Measurements from ENCODE around the gene SNRPA. TPM values are rescaled to one million over a fixed set of nuclear protein-coding genes. Genes with fewer than 3 reads are reported as not detected.

SNRPA gene
- total and polyA plus RNA-seq, 2 of the 13 experiments (the other 11 are each of a cell fraction or from before 2014, with no cell fraction given) = 59.6 to 162 TPM

DNA sequence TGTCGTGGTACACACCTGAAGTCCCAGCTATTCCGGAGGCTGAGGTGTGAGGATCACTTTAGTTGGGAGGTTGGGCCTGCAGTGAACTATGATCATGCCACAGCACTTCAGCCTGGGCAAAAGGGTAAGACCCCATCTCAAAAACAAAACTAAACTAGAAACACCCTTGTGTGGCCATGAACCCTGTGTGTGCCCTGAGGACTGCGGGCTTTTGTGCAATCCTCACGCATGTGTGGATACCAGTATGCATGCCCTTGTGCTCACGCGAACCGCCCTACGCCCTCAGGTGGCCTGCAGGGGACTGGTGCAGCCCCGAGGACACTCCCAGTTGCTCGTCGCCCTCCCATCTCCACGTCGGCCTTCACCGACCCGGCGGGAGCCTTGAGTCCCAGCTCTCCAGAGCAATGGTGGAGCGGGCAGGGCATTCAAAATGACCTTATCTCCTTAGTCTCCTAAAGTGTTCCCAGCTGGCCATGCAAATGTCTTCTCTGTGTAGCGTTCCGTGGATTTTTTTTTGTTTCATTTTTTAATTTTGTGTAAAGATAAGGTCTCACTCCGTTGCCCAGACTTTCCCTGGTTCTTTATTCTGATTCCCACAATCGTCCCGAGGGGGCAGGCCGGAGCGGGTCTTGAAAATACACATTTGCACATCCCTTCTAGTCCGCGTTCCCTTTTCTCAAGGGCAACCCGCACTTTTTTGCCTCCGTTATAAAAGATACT lies 47.1 kb downstream of the SNRPA start (continued):
- peak; percentile 70; the same call in 1 of the 2 replicates for TF ChIP-seq HNRNPL (IDR thresholded peaks at IDR 0.05; ENCODE audit: low read depth, low read length)
- TF ChIP-seq, protein P1, sequence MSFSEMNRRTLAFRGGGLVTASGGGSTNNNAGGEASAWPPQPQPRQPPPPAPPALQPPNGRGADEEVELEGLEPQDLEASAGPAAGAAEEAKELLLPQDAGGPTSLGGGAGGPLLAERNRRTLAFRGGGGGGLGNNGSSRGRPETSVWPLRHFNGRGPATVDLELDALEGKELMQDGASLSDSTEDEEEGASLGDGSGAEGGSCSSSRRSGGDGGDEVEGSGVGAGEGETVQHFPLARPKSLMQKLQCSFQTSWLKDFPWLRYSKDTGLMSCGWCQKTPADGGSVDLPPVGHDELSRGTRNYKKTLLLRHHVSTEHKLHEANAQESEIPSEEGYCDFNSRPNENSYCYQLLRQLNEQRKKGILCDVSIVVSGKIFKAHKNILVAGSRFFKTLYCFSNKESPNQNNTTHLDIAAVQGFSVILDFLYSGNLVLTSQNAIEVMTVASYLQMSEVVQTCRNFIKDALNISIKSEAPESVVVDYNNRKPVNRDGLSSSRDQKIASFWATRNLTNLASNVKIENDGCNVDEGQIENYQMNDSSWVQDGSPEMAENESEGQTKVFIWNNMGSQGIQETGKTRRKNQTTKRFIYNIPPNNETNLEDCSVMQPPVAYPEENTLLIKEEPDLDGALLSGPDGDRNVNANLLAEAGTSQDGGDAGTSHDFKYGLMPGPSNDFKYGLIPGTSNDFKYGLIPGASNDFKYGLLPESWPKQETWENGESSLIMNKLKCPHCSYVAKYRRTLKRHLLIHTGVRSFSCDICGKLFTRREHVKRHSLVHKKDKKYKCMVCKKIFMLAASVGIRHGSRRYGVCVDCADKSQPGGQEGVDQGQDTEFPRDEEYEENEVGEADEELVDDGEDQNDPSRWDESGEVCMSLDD (CRISPR knock-in tag; IDR thresholded peaks at IDR 0.05; ENCODE audit: borderline replicate concordance) = no peak
- TF ChIP-seq HIVEP1 (CRISPR knock-in tag; IDR thresholded peaks at IDR 0.05) = peak; percentile 82
- TF ChIP-seq CREB1 (IDR thresholded peaks at IDR 0.05) = 0 out of 2 replicates have a peak, but pooled peaks have one; percentile 11
- TF ChIP-seq CREB1 (CRISPR knock-in tag; IDR thresholded peaks at IDR 0.05) = peak; percentile 34; the same call in 1 of the 2 replicates
- no peak for TF ChIP-seq ZNF451 (CRISPR knock-in tag; IDR thresholded peaks at IDR 0.05)
- TF ChIP-seq, protein P2, sequence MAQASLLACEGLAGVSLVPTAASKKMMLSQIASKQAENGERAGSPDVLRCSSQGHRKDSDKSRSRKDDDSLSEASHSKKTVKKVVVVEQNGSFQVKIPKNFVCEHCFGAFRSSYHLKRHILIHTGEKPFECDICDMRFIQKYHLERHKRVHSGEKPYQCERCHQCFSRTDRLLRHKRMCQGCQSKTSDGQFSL (CRISPR knock-in tag; IDR thresholded peaks at IDR 0.05) = no peak
- TF ChIP-seq ZNF280D (CRISPR knock-in tag; IDR thresholded peaks at IDR 0.05) = peak; percentile 87
- peak; percentile 19; the same call in 1 of the 2 replicates for TF ChIP-seq TGIF2 (CRISPR knock-in tag; IDR thresholded peaks at IDR 0.05)
- no peak for TF ChIP-seq AGO1 (IDR thresholded peaks at IDR 0.05; ENCODE audit: low read depth, low read length, poor library complexity, severe bottlenecking)
- TF ChIP-seq ZNF652 (CRISPR knock-in tag; IDR thresholded peaks at IDR 0.05; ENCODE audit: borderline replicate concordance, low read depth) = no peak; the same call in 1 of the 2 replicates
- TF ChIP-seq NFATC3 (CRISPR knock-in tag; IDR thresholded peaks at IDR 0.05) = no peak
- TF ChIP-seq ZNF713 (CRISPR knock-in tag; IDR thresholded peaks at IDR 0.05) = no peak
- TF ChIP-seq TOPORS (CRISPR knock-in tag; IDR thresholded peaks at IDR 0.05) = no peak
- no peak; the same call in 1 of the 2 replicates for TF ChIP-seq KDM2A (CRISPR knock-in tag; IDR thresholded peaks at IDR 0.05; ENCODE audit: borderline replicate concordance, low read depth)
- TF ChIP-seq, protein P3, sequence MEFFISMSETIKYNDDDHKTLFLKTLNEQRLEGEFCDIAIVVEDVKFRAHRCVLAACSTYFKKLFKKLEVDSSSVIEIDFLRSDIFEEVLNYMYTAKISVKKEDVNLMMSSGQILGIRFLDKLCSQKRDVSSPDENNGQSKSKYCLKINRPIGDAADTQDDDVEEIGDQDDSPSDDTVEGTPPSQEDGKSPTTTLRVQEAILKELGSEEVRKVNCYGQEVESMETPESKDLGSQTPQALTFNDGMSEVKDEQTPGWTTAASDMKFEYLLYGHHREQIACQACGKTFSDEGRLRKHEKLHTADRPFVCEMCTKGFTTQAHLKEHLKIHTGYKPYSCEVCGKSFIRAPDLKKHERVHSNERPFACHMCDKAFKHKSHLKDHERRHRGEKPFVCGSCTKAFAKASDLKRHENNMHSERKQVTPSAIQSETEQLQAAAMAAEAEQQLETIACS (CRISPR knock-in tag; IDR thresholded peaks at IDR 0.05) = peak; percentile 33
- peak; percentile 67; the same call in 1 of the 2 replicates for TF ChIP-seq ZBTB7A (CRISPR knock-in tag; IDR thresholded peaks at IDR 0.05)
- TF ChIP-seq ZBTB44 (CRISPR knock-in tag; IDR thresholded peaks at IDR 0.05) = no peak; the same call in 1 of the 2 replicates
- TF ChIP-seq ZNF33A (CRISPR knock-in tag; IDR thresholded peaks at IDR 0.05; ENCODE audit: borderline replicate concordance) = no peak
- TF ChIP-seq ZNF337 (CRISPR knock-in tag; IDR thresholded peaks at IDR 0.05; ENCODE audit: borderline replicate concordance, low read depth) = no peak

All from HepG2 (cell line).